SIG-M5 (cell line): ENCODE data around the gene SLC1A5.
"Not testable (repeated sequence)": the region's sequence is repeated elsewhere in the genome, so short reads cannot be mapped to it uniquely, and the experiment has no call there.

Source experiments
- DNase-seq: peaks from one replicate; lab custom pipeline; 2025; lab: John Stamatoyannopoulos, UW

Gene SLC1A5

DNA sequence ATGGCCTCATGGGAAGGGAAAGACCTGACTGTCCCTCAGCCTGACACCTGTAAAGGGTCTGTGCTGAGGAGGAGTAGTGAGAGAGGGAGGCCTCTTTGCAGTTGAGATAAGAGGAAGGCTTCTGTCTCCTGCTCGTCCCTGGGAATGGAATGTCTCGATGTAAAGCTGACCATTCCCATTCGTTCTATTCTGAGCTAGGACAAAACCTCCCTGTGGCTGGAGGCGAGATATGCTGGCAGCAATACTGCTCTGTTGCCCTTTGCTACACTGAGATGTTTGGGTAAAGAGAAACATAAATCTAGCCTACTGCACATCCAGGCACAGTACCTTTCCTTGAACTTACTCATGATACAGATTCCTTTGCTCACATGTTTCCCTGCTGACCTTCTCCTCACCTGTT, 19.6 kb downstream of the SLC1A5 start:
- DNase-seq = not testable (repeated sequence)

DNA sequence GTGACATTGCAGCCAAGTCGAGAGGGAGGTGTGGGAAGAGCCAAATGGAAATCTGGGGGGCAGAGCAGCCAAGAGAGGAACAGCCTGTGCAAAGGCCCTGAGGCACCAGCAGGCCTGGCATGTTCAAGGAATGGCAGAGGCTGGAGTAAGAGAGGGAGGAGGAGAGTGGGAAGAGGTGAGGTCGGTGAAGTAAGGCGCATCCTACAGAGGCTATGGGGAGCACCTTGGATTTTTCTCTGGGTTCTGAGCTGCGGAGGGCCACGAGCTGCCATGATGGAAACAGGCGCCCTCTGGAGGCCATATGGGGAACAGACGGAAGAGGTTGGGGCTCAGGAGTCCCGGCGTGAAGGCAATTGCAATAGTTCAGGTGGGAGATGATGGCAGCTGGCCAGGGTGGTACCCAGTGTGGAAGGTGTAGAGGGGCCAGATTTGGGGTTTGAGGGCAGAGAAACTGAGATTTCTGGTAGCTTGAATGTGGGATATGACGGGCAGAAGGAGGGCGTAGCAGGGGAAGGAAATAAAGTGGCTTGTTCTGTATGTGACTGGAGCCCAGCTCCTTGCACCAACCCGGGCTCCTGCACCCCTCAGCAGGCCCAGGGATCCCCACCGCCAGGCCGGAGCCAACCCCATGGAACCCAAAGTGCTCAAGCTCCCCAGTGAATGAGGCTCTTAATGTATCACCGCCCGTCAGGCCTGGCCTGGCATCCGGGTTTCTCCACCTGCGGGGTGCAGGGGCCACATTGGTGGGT, 21.7 kb downstream of the SLC1A5 start:
- DNase-seq = no peak

DNA sequence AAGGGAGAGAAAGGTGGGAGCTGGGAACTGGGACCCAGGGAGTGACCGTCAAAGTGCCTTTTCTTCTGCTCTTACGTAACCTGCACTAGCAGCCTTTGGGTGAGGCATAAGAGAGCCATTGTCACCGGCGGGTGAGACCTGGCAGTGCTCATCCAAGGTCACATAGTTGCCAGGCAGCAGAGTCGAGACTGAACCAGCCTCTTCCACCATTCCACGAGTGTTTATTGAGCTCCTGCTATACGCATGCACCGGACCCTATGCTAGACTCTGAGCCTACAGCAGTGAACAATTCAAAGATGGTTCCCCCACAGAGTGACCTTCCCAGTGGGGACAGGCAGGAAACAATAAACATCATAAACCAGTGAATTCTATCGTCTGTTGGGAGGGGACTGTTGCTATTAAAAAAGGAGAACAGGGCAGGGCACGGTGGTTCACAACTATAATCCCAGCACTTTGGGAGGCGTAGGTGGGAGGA, 23.5 kb downstream of the SLC1A5 start:
- DNase-seq = no peak

DNA sequence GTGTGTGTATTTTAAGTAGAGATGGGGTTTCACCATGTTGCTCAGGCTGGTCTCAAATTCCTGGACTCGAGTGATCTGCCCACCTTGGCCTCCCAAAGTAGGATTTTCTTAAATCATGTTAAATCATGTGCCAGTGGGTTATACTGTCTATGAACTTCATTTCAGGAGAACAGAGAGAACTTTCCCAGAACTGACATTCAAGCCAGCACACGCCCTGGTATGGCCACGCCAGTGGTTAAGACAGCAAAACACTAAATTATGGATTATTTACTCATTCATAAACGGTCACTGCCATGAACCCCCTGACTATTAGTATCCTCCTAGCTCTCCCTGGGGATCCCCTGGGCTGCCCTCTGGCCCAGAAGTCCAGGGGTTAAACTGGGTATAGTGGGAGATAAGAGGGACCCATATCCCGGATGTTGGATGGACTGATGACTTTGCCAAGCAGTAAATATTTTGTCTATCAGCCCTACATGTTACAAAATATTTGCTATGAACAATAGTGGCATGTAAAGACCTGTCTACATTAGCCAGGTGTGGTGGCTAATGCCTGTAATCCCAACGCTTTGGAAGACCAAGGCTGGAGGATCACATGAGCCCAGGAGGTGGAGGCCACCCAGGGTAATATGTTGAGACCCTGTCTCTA, 26.0 kb downstream of the SLC1A5 start:
- DNase-seq = no peak

DNA sequence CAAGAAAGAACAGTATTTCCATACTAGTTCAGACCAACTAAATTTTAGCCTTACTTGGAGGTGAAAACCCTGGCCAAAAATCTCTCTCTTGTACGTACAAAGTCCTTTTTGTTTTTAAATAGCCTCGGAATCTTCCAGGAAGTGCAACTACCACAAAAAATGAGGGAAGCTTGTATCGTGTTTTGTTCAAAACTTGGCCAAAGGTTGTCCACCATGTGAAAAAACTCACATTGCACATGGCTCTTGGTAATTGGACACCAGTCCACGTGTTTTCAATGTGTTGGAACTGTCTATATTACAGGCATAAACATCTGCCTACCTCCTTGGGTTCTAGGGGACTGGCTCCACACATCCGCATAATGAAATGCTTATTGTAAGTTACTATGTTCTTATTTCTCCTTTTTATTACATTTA, 27.0 kb downstream of the SLC1A5 start:
- DNase-seq = no peak

DNA sequence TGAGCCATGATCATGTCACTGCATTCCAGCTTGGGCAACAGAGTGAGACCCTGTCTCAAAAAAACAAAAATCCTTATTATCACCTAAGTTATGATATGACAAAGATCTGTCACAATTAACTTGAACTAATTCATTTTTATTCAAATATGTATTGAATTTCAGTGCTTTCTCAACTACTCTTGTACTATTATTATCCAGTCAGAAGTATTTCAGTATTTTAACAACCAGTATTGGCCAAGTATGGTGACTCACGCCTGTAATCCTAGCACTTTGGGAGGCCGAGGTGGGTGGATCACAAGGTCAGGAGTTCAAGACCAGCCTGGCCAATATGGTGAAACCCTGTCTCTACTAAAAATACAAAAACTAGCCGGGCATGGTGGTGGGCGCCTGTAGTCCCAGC, 27.5 kb downstream of the SLC1A5 start:
- not testable (repeated sequence) for DNase-seq

DNA sequence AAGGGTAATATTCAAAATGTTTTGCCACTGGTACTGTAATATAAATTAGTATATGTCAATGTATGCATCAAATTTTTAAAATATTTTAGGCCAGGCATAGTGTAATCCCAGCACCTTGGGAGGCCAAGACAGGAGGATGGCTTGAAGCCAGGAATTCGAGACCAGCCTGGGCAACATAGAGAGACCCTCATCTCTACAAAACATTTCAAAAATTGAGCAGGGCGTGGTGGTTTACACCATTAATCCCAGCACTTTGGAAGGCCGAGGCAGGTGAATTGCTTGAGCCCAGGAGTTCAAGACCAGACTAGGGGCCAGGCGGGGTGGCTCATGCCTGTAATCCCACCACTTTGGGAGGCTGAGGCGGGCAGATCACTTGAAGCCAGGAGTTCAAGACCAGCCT, 28.0 kb downstream of the SLC1A5 start:
- DNase-seq = no peak

DNA sequence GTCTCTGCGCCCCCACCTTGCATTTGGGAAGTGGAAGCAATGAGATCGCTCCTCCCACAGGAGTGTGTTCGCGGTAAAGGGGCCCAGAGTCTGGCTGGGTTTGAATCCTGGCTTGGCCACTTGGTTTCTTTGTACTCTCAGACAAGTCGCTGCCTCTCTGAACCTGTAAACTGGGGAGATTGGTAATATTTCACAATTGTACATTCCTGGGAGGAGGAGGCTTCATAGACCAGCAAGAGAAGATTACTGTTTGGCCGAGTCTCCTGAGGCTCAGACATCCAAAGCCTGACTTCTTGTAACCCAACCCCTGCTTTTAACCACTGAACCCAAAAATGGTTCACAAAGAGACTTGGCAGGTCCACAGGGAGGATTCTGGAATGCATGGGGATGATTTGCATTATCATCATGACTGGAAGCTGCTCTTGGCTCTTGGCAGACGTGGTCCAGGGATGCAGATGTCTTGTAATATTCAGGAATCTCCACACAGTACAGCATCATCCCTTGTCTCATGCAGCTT, 28.5 kb downstream of the SLC1A5 start:
- no peak for DNase-seq

DNA sequence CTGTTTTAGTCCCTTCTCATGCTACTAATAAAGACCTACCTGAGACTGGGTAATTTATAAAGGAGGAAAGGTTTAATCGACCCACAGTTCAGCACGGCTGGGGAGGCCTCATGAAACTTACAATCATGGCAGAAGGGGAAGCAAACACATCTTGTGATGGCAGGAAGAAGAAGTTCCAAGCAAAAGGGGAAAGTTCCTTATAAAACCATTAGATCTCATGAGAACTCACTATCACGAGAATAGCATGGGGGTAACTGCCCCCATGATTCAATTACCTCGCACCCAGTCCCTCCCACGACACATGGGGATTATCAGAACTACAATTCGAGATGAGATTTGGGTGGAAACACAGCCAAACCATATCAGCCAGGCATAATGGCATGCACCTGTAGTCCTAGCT, 29.2 kb downstream of the SLC1A5 start:
- no peak for DNase-seq

DNA sequence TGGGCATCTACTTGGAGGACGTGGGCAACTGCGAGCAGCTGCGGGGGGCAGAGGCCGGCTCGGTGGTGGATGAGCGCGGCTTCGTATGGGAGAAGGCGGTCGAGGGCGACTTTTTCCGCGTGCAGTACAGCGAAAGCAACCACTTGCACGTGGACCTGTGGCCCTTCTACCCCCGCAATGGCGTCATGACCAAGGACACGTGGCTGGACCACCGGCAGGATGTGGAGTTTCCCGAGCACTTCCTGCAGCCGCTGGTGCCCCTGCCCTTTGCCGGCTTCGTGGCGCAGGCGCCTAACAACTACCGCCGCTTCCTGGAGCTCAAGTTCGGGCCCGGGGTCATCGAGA, 31.9 kb downstream of the SLC1A5 start:
- no peak for DNase-seq

DNA sequence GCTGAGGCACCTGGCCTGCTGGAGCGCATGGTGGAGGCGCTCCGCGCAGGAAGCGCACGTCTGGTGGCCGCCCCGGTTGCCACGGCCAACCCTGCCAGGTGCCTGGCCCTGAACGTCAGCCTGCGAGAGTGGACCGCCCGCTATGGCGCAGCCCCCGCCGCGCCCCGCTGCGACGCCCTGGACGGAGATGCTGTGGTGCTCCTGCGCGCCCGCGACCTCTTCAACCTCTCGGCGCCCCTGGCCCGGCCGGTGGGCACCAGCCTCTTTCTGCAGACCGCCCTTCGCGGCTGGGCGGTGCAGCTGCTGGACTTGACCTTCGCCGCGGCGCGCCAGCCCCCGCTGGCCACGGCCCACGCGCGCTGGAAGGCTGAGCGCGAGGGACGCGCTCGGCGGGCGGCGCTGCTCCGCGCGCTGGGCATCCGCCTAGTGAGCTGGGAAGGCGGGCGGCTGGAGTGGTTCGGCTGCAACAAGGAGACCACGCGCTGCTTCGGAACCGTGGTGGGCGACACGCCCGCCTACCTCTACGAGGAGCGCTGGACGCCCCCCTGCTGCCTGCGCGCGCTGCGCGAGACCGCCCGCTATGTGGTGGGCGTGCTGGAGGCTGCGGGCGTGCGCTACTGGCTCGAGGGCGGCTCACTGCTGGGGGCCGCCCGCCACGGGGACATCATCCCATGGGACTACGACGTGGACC, 32.4 kb downstream of the SLC1A5 start:
- no peak for DNase-seq

DNA sequence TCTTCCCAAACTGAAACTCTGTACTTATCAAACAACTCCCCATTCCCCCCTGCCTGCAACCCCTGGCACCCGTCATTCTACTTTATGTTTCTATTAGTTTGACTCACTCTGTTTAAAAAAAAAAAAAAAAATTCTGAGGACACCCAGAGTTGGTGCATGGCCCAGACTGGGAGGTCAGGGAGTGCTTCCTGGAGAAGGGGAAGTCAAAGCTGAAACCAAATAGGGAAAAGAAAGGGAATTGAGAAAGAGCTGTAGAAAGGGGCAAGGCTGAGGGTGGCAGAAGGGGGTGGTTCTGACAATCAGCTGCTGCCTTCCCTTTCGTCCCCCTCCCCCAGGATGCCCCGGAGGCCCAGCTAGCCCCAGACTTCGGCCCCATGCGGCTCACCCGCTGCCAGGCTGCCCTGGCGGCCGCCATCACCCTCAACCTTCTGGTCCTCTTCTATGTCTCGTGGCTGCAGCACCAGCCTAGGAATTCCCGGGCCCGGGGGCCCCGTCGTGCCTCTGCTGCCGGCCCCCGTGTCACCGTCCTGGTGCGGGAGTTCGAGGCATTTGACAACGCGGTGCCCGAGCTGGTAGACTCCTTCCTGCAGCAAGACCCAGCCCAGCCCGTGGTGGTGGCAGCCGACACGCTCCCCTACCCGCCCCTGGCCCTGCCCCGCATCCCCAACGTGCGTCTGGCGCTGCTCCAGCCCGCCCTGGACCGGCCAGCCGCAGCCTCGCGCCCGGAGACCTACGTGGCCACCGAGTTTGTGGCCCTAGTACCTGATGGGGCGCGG, 33.1 kb downstream of the SLC1A5 start:
- no peak for DNase-seq

DNA sequence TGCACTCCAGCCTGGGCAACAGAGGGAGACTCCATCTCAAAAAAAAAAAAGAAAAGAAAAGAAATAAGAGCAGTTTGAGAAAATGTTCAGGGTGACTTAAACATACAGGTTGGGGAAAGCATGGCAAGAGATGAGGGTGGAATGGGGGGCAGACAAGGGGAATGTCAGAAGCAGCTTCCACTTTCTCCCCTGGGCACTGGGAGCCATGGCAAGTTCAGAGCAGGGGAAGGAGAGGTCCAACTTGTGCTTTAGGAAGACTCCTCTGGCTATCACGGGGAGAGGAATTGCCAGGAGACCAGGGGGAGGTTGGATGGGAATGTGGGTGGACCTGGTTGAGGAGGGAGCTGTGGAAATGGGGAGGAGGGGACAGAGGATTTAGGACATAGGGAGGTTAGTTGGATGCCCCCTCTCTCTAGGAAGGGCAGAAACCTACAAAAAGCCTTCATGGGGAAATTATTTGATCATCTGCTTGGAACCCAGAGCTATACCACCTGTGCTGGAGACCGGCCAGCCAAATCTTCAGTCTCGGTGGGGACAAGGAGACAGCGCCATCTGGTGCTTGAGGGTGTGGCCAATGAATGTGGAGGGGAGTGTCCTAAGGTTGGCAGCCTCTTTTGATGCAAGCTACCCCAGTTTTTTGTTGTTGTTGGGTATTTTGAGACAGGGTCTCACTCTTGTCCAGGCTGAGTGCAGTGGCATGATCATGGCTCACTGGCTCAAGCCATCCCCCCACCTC, 34.8 kb downstream of the SLC1A5 start:
- DNase-seq = no peak

DNA sequence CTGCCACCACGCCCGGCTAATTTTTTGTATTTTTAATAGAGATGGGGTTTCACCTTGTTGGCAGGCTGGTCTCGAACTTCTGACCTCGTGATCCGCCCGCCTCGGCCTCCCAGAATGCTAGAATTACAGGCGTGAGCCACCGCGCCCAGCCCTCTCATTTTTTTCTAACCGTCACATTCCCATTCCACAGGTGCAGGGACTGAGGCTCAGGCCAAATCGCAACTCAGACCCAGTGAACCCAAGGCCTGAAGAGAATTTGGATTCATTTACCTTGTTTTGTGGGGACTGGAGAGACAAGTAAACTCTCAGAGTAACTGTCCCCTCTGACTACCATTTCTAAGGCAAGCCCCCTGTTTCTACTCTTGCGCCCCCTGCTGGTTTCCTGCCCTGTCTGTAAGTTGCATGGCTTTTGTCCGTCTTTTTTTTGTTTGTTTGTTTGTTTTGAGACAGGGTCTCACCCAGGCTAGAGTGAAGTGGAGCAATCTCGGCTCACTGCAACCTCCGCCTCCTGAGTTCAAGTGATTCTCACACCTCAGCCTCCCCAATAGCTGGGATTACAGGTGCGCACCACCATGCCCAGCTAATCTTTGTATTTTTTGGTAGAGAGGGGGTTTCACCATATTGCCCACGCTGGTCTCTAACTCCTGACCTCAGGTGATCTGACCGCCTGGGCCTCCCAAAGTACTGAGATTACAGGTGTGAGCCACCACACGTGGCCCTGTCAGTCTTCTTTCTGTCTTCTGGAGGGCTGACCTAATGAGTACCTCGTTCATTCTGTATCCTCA, 39.9 kb downstream of the SLC1A5 start:
- DNase-seq = no peak

DNA sequence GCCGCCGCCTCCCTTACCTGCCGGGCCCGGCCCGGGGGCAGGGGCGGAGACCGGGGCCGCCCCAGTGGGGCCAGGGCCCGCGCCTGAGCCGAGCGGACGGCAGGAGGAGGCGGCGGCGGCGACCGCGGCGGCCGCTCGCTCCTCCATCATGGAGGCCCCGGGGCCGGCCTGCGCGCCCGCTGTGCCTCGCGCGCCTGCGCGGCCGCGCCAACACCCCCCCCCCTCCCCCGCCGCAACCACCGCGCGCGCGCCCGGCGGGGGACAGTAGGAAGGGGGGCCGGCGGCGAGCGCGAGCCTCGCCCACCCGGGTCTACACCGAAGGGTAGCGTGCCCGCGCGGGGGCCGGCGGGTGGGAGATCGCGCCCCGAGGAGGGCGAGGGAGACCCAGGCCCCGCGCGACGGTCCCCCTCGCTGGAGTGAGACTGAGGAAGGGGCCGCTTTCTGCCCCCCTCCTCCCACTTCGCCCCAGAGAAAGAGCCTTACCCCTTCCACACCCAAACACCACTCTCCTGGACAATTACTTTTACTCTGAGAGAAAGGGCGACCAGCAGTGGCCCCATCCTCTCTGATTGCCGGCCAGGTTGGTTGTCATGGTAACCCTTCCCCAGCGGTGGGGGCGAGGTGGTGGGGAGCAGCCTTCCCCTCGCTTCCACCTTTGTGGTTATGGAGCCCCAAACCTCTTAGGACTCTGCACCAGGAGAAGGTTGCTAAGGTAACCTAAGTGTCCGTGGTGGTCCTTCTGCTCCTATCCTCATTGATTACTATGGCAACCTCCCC, 41.9 kb downstream of the SLC1A5 start, which contains the start of gene STRN4:
STRN4 (minus strand) TSS at position 170 of the 777 bp plus-strand sequence; CDS start at position 150, 20 bp downstream.
- DNase-seq = no peak

DNA sequence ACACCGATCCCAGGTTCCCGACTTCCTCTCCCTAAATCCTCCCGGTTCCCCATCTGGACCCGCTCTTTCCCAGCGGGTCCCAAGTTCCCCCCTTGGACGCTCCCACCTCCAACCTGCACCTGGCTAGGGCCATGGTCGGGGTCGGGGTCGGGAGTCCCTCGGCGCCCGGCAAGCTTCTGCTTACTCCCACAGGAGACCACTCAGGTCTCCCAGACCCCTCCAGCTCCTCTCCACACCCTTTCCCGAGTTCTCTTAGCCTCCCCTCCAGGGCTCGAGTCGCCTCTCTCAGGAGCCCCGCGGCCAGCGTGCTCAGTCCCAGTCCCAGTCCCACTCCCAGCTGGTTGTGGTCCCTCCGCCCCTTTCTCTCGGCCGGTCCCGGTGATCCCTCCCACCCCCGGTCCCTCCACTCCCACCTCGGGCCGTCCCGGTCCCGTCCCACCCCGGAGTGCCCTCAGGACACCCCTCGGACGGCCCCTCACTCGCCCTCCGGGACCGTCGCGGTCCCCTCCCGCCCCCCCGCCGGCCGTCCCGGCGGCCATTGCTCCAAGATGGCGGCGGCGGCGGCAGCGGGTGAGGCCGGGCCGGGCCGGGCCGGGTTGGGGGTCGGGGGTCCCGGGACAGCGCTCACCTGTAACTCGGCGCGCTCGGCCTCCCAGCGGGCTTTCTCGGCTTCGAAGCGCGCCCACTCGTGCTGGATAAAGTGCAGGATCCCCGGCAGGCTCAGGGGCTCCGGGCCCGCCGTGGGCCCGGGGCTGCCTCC, 42.7 kb downstream of the SLC1A5 start, which contains the start of gene FKRP:
FKRP (plus strand) TSS at position 537 of the 760 bp plus-strand sequence. CDS start 9,394 bp downstream, outside the sequence.
- no peak for DNase-seq

DNA sequence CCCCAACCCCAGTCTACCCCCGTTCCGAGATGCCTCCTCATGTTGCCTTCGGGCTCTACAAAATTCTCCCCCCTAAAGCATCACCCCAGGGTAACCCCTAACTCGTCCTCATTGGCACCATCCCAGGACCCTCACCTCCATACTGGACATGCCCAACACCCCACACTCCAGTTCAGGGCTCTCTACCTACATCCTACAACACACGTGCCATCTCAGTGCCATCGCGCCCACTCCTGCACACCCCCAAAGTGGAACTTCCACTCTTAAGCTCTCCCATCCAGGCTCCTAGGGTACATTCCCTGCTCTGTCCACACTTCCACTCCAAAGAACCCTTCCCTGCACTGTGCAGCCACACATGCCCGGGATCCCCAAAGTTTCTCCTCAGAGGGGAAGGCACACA, 43.4 kb downstream of the SLC1A5 start:
- DNase-seq = no peak

DNA sequence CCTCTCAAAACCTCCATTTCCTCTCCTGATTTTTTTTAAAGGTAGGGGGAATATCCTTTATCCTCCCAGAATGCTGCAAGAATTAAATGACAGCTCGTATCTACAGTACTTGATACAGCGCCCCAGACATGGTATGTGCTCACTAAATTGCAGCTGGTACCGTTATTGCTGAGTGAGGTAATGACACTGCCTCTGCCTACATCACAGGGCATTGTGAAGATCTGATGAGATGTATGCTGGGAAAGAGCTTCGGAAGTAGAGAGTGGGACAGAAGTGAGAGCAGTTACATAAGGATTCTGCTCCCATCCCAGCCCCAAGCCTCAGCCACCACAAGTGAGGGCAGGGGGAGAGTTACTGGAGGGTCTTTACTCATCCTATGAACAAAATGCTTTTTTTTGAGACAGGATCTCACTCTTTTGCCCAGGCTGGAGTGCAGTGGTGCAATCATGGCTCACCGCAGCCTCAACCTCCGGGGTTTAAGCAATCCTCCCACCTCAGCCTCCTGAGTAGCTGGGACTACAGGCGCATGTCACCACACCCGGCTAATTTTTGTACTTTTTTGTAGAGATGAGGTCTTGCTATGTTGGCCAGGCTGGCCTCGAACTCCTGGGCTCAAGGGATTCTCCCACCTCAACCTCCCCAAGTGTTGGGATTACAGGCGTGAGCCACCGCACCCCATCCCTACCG, 44.2 kb downstream of the SLC1A5 start:
- DNase-seq = no peak
